ENCODE results near the gene BNC2.

The BNC2 gene

DNA sequence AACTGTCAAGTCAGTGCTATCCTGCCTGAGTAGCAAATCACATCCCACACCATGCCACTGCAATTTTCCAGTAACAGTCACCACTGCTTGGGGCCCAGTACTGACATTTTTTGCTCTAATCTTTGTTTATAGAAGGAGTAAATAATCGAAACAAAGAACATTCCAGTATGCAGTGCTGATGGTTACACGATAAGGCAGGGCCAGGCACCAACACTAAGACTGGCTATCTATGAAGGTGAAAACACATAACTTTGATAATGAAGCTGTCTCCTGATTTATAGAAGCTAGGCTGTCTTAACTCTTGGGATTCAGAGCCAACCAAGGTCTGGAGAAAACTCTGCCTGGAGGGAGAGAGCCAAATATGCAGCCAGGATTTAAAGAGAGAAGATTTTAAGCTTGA, 365.3 kb downstream of the BNC2 start:
- TF ChIP-seq, protein P1, sequence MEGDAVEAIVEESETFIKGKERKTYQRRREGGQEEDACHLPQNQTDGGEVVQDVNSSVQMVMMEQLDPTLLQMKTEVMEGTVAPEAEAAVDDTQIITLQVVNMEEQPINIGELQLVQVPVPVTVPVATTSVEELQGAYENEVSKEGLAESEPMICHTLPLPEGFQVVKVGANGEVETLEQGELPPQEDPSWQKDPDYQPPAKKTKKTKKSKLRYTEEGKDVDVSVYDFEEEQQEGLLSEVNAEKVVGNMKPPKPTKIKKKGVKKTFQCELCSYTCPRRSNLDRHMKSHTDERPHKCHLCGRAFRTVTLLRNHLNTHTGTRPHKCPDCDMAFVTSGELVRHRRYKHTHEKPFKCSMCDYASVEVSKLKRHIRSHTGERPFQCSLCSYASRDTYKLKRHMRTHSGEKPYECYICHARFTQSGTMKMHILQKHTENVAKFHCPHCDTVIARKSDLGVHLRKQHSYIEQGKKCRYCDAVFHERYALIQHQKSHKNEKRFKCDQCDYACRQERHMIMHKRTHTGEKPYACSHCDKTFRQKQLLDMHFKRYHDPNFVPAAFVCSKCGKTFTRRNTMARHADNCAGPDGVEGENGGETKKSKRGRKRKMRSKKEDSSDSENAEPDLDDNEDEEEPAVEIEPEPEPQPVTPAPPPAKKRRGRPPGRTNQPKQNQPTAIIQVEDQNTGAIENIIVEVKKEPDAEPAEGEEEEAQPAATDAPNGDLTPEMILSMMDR (IDR thresholded peaks at IDR 0.05; ENCODE audit: low read depth, low read length): no peak
- H3K4me3 ChIP-seq (ENCODE audit: low read depth, low read length): no peak overlapping the region

DNA sequence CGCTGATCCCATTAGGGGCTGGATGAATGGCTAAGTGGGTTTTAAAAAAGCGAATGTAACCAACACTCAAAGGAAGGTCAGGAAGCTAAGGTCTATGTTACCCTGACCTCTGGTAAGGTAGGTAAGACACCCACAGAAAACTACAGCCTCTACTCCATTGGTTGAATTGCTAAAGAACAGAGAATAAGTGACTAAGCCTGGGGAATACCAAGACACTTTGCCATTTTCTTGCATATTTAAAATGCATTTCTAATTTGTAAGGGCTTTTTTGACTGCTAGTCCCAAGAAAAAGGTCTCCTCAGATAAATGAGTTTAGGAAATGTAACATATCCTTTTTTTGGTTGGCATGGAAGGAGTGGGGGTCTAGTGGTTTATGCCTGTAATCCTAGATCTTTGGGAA, 368.7 kb downstream of the BNC2 start:
- TF ChIP-seq, protein P1 (IDR thresholded peaks at IDR 0.05; ENCODE audit: low read depth, low read length): no peak
- H3K4me3 ChIP-seq (ENCODE audit: low read depth, low read length): no peak overlapping the region

- TF ChIP-seq, protein P1 (IDR thresholded peaks at IDR 0.05; ENCODE audit: low read depth, low read length): no peak
- H3K4me3 ChIP-seq (ENCODE audit: low read depth, low read length): no peak overlapping the region
Observed at GRCh38 chr9:16501141-16501540, 369.3 kb downstream of the BNC2 start.

- TF ChIP-seq, protein P1 (IDR thresholded peaks at IDR 0.05; ENCODE audit: low read depth, low read length): no peak
- H3K4me3 ChIP-seq (ENCODE audit: low read depth, low read length): no peak overlapping the region
Observed at GRCh38 chr9:16500386-16500785, 370.1 kb downstream of the BNC2 start.

DNA sequence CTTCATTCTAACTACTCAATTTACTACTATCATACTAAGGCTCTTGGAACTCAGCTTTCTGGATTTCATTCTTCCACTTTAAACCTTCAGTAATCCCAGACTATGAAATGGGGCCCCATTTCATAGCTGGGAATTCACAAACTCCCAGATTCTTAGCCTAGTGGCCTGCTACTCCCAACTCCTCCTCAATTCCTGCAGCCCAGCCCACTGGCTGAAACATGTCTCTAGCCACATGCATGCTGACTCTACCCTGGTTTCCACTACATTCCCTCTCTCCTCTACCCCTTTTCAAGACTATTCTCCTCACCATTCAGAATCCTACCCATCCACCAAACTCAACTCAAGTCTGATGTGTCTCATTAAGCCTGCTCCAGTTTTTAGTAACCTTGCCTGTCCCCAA, 370.6 kb downstream of the BNC2 start:
- no peak overlapping the region for H3K4me3 ChIP-seq (ENCODE audit: low read depth, low read length)
- TF ChIP-seq, protein P1 (IDR thresholded peaks at IDR 0.05; ENCODE audit: low read depth, low read length): no peak

GRCh38 chr9:16496908-16497307, 373.6 kb downstream of the BNC2 start:
- no peak overlapping the region for H3K4me3 ChIP-seq (ENCODE audit: low read depth, low read length)
- TF ChIP-seq, protein P1 (IDR thresholded peaks at IDR 0.05; ENCODE audit: low read depth, low read length): no peak

DNA sequence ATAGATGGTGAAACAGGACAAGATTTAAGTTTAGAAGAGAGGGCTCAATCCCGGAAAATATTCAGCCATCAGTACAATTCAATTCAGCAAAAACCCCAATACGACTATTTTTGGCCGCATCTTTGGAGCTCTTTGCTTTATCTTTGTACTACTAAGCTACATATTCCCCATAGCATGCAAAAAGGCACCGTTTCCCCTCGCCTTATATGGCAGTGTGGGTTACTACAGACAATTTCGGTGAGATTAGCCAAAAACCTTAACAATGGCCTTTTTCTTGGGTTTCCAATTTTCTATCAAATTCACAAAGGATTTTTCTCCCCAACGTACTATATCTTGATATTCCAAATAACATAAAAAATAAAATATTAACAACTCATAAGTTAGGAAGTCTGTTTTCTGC, 382.6 kb downstream of the BNC2 start:
- H3K4me3 ChIP-seq (ENCODE audit: low read depth, low read length): no peak overlapping the region
- TF ChIP-seq, protein P1 (IDR thresholded peaks at IDR 0.05; ENCODE audit: low read depth, low read length): no peak
